Measurements from ENCODE around the gene GOLGA5.

Gene GOLGA5, protein sequence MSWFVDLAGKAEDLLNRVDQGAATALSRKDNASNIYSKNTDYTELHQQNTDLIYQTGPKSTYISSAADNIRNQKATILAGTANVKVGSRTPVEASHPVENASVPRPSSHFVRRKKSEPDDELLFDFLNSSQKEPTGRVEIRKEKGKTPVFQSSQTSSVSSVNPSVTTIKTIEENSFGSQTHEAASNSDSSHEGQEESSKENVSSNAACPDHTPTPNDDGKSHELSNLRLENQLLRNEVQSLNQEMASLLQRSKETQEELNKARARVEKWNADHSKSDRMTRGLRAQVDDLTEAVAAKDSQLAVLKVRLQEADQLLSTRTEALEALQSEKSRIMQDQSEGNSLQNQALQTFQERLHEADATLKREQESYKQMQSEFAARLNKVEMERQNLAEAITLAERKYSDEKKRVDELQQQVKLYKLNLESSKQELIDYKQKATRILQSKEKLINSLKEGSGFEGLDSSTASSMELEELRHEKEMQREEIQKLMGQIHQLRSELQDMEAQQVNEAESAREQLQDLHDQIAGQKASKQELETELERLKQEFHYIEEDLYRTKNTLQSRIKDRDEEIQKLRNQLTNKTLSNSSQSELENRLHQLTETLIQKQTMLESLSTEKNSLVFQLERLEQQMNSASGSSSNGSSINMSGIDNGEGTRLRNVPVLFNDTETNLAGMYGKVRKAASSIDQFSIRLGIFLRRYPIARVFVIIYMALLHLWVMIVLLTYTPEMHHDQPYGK

DNA sequence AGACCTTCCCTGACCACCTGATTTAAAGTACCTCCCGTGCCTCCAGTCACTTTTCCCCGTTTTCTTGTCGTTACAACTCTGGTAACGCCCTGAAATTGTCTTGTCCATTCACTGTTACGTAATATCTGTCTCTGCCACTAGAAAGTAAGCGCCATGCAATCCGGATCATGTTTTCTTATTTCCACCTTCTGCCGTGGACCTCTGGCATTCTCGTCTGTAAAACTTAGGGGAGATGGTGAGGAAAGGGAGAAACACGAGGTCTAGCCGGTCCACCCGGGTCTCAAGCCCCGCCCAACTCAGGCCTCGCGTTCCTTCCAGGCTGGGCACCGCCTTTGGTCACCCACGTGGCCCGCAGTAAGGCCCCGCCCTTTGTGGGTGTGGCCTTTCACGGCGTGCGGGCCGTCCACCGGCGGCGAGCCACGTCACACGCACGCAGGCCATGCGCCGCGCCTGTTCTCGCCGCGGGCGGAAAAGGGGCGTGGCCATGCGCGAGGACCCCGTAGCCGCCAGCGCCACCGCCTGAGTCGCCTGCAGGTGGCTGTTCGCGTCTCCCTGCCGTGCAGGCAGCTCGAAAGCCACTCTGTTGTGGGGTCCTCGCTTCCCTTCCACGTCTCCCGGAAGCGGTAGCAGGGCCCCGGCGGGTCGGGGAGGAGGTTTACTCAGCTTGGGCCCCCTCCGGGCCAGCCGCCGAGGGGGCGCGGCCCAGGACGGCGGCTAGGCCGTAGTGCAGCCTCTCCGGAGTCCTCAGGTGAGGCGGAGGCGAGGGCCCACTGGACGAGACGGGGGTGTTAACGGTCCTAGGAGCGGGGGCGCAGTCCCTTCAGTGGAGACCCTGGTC is at the start of gene GOLGA5:
TSS of gene GOLGA5 (plus strand) at position 597 of the 838 bp plus-strand sequence. CDS start 3,133 bp downstream, outside the sequence.
- TF ChIP-seq GATA3 (IDR thresholded peaks at IDR 0.05; ENCODE audit: low read depth, low read length), result no peak
- no peak for TF ChIP-seq GATA2 (IDR thresholded peaks at IDR 0.05; ENCODE audit: low read depth, low read length)

- no peak for TF ChIP-seq GATA3 (IDR thresholded peaks at IDR 0.05; ENCODE audit: low read depth, low read length)
- no peak for TF ChIP-seq GATA2 (IDR thresholded peaks at IDR 0.05; ENCODE audit: low read depth, low read length)
These were observed 46.3 kb upstream of the GOLGA5 start for GRCh38 chr14:92747701-92748258.

GRCh38 chr14:92748259-92749016 is 45.7 kb upstream of the GOLGA5 start, which contains the start of gene LGMN:
Gene LGMN (minus strand): TSS chr14:92748627. CDS start chr14:92732786, 15,841 bp downstream.
- TF ChIP-seq GATA2 (IDR thresholded peaks at IDR 0.05; ENCODE audit: low read depth, low read length) (no peak), GATA3 (IDR thresholded peaks at IDR 0.05; ENCODE audit: low read depth, low read length) (no peak)

DNA sequence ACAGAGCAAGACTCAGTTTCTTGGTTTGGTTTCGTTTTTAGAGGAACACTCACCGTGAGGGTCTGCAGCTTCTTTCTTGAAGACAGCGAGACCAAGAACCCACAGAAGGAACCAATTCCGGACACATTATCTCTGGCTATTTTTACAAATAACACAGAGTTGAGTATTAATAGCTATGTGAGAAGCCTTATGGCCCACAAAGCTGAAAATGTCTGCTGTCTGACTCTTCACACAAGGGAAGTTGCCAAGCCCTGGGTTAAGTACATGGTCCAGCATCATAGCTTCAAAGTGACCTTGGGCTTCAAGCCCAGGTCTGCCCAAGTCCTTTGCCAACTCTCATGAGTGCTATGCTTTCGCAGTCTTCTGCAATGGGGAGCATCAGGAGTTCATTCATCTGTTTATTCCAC is 43.1 kb upstream of the GOLGA5 start:
- TF ChIP-seq GATA3 (IDR thresholded peaks at IDR 0.05; ENCODE audit: low read depth, low read length), result no peak
- TF ChIP-seq GATA2 (IDR thresholded peaks at IDR 0.05; ENCODE audit: low read depth, low read length), result no peak

- no peak for TF ChIP-seq GATA3 (IDR thresholded peaks at IDR 0.05; ENCODE audit: low read depth, low read length)
- TF ChIP-seq GATA2 (IDR thresholded peaks at IDR 0.05; ENCODE audit: low read depth, low read length), result no peak
These were observed 42.3 kb upstream of the GOLGA5 start for GRCh38 chr14:92751819-92752218.

GRCh38 chr14:92753250-92753649 is 40.9 kb upstream of the GOLGA5 start:
- TF ChIP-seq GATA2 (IDR thresholded peaks at IDR 0.05; ENCODE audit: low read depth, low read length) (no peak), GATA3 (IDR thresholded peaks at IDR 0.05; ENCODE audit: low read depth, low read length) (no peak)

DNA sequence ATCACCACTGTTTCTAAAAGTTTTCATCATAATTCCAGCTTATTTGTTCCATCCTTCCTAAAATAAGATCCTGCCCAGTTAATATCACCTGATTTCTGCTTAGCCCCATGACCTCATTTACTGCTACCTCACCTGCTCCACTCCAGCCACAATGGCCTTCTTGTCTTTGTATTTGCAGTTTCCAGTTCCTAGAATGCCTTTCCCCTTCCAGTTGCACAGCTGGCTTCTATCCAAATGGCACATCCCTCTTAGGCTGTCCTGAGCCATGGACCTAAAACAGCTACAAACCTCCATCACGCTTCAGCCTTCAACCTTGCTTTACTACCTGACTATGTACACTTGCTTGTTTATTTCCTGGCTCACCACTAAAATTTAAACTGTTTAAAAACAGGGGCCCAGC is 39.1 kb upstream of the GOLGA5 start:
- TF ChIP-seq GATA3 (IDR thresholded peaks at IDR 0.05; ENCODE audit: low read depth, low read length), result no peak
- TF ChIP-seq GATA2 (IDR thresholded peaks at IDR 0.05; ENCODE audit: low read depth, low read length), result no peak

GRCh38 chr14:92755495-92755894 is 38.6 kb upstream of the GOLGA5 start:
- TF ChIP-seq GATA3 (IDR thresholded peaks at IDR 0.05; ENCODE audit: low read depth, low read length) (no peak), GATA2 (IDR thresholded peaks at IDR 0.05; ENCODE audit: low read depth, low read length) (no peak)

DNA sequence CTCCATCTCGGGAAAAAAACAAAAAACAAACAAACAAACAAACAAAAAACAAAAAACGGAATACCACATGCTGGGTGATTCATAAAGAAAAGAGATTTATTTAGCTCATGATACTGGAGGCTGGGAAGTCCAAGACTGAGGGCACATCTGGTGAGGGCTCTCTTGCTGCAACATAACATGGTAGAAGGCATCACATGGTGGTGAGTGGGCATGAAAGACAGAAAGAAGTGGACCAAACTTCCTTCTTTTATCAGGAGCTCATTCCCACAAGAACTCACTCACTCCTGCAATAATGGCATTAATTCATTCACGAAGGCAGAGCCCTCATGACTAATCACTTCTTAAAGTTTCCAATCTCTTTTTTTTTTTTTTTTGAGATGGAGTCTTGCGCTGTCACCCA is 37.7 kb upstream of the GOLGA5 start:
- no peak for TF ChIP-seq GATA2 (IDR thresholded peaks at IDR 0.05; ENCODE audit: low read depth, low read length)
- TF ChIP-seq GATA3 (IDR thresholded peaks at IDR 0.05; ENCODE audit: low read depth, low read length), result no peak

DNA sequence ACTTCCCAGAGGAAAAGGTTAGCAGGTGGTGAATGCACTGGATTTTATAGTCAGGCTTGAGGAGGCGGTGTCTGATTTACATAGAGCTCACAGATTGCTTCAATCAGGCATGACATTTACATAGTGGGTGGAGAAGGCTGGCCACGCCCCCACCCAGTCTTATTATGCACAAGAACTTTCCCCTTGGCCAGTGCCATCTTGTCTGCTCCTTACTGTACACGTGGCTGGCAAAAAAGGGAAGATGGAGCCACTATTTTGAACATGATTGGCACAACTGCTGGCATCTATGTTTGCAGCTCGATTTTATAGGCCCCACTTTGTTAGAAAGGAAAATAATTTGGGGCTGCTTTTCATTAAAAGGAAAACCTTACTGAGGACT is 34.8 kb upstream of the GOLGA5 start:
- TF ChIP-seq GATA2 (IDR thresholded peaks at IDR 0.05; ENCODE audit: low read depth, low read length) (no peak), GATA3 (IDR thresholded peaks at IDR 0.05; ENCODE audit: low read depth, low read length) (no peak)

- TF ChIP-seq GATA3 (IDR thresholded peaks at IDR 0.05; ENCODE audit: low read depth, low read length) (no peak), GATA2 (IDR thresholded peaks at IDR 0.05; ENCODE audit: low read depth, low read length) (no peak)
These were observed 34.2 kb upstream of the GOLGA5 start for GRCh38 chr14:92759679-92760523.

DNA sequence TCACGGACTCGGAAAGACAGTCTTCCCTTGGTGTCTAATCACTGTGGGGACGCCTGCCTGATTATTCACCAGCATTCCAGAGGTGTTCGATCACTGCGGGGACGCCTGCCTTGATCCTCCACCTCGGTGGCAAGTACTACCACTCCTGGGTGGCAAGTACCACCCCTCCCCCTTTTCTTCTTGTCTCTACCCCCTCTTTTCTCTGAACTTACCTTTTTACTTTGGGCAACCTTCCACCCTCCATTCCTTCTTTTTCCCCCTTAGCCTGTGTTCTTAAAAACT is 33.6 kb upstream of the GOLGA5 start:
- TF ChIP-seq GATA3 (IDR thresholded peaks at IDR 0.05; ENCODE audit: low read depth, low read length) (no peak), GATA2 (IDR thresholded peaks at IDR 0.05; ENCODE audit: low read depth, low read length) (no peak)
